ENCODE results near the gene RAB11A.
A peak's percentile ranks its signal among the peaks of the same experiment; 100 is the strongest.

Gene RAB11A

GRCh38 chr15:65887565-65887964 is 18.3 kb downstream of the RAB11A start:
- DNase-seq = no peak

GRCh38 chr15:65888981-65889380 is 19.7 kb downstream of the RAB11A start:
- DNase-seq = no peak

- DNase-seq = no peak
Observed at GRCh38 chr15:65893060-65893459, 23.8 kb downstream of the RAB11A start.

- DNase-seq = no peak
Observed at GRCh38 chr15:65896236-65896635, 26.9 kb downstream of the RAB11A start.

DNA sequence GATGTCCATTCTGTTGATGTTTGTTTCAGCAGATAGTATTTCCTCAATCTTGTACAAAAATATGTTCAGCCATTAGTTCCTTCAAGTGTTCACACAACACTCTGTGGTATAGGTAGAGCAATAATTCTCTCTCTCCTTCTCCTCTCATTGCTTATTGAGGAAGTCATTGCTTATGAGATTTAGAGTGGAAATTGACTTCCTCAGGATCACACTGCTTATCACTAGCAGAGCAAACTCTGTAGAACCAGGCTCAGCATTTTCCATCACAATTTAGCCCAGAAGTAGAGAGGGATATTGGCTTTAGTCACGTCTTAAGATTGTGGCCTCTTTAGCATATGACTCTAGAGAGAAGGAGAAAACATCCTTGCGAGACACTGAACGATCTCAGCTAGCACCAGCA is 31.2 kb downstream of the RAB11A start:
- no peak for DNase-seq

DNA sequence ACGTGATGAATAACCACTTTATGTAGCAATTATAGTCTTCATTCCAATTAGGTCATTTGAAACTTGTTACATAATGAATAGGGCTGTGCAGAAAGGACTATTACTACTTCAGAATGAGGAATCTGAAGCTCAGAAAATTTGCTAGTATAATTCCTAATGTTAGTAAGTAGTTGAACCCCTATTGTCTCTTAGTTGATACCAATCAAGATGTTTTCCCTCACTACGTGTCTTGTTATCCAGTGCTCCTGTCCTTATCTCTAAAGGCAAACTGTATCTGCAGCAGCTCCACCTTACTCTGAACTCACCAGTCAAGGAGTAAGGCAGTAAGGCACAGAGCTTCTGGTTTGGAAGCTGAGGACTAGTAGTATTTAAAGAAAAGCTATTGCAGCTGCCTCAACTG is 32.0 kb downstream of the RAB11A start:
- no peak for DNase-seq

- DNase-seq = no peak
Observed at GRCh38 chr15:65901836-65902235, 32.5 kb downstream of the RAB11A start.

DNA sequence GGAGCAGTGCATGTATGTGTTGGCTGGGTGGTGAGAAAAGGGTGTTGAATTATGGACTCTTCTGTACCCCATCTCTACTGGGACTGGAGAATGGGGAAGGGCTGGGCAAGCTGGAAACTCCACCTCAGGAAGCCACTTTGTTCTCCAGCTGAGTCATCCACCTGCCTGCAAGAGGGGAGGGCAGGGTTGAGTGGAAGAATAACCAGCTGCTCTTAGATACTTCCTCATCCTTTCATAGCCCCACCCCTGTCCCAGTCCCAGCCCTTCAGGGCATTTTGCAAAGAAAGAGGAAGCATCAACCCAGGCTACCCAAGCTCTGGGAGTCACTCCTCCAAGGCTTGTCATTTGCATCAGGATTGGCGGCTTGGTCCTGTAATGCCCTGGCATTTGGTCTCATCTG is 33.1 kb downstream of the RAB11A start:
- no peak for DNase-seq

- DNase-seq = no peak
Observed at GRCh38 chr15:65903296-65904073, 34.2 kb downstream of the RAB11A start.

DNA sequence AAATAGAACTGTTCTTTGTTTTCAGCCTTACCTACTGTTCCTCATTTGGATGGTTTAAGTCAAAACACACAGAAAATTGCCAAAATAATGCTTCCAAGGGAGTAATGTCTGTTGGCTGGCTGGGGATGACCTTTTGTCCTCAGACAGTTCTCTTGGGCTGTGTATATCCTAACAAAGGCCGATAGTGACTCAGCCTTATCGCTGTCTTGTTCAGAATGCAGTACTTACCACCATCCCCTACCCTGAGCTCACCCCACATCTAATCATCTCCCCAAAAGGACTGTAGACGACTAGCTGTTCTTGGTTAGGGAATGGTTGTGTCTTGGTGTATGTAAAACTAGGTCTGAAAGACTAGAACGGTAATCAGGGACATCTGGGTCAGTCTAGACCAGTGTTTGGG is 35.0 kb downstream of the RAB11A start:
- no peak for DNase-seq

DNA sequence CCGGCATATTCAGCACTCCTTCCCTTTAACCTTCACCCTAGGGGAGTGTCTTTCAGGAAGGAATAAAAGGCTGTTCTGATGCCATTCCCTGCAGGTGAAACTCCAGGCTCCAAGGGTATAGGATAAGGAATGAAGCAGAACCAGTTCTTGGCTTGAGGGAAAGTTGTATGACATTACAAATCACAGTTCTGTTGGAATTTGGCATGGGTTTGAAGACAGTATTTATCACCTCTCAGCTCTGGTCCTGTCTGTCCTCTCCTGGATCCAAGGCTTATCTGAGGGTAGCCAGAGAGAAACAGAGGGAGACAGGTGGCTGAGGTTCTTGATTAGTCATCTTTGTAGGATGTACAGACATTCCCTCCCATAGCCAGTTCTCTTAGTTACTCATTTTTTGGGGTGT is 37.1 kb downstream of the RAB11A start:
- DNase-seq = no peak

DNA sequence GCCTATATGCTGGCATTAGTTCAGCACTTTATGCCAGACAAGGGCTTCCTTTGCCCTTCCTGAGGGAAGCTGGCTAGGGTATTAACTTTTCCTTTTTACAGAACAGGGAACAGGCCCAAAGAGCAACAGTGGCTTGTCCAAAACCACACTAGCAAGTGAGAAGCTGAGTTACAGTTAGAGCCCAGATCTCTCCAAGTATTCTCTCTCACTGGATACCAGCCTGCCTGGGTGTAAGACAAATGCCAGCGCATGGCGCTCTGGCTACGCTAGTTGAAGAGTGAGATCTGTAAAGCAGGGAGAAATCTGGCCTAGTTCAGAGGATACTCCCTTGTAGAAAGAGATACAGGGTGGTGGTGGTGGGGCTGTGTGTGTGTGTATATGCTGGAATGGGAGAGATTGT is 38.4 kb downstream of the RAB11A start:
- no peak for DNase-seq

DNA sequence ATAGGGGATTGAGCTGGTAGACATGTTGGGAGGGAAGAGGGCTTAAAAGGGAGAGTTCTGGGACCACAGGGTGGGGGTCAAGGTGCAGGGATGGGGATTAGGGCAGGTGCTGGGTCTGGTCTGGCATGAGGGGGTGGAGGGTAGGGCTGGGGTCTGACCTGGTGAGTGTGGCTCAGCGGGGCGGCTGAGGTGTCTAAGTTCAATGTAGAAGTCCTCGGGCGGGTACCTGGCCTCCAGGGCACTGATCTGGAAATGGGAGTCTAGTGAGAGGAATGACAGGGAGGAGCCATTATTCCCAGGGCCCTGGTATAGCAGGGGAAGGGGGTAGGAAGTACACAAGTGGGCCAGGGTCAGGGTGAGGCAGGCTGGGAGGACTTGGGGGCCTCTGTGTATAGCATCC is 39.6 kb downstream of the RAB11A start:
- no peak for DNase-seq

DNA sequence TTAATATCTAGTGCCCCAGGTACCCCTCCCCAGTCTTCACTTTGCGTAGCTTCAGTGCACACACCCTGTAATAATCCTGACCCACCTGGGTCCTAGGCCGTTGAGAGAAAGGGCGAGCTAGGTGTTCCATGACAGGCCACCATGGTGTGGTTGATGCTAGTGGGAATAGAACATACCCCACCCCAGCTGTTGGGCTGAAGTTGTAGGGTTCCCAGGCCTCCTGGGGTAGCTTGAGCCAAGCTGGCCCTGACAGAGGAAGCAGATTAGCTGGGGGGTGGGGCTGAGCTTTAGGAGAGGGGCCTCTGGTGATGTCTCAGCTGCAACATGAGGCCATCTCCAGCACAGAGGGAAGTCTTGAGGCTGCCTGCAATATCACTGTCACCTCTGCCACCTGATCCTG is 40.5 kb downstream of the RAB11A start:
- DNase-seq = no peak

DNA sequence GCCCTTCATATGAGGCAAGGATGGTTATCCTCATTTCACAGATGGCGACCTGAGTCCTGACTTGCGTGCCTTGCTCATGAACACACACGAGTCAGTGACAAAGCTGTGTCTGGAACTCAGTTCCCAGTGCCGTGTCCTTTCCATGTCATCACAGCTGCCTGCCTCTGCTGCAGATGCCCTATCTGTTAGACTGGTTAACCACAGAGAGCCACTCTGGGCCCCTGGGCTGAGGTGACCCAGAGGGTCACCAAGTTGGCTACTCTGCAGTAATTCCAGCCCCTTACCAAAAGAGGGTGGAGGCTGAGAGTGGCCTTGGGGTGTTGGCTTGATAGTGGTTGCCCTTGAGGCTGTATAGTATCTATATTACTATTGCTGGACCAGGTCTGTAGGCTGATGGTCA is 41.0 kb downstream of the RAB11A start:
- DNase-seq = no peak

DNA sequence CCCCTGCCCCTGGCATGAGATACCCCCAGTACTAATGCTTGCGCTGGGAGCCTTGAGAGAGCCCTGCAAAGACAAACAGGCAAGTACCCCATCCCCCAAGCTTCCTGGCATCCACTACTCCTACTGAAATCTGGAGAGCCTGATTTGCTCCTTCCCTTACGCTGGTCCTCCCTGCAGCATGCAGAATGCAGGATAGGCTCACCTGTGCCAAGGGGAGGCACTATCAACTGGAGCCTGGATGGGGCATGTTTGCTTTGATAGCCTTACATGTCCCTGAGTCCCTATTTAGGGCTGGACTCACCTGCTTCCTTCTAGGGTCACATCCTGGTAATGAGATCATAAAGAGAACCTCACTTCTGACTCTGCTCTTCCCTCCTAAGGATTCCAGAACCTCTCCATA is 42.9 kb downstream of the RAB11A start:
- DNase-seq = no peak

DNA sequence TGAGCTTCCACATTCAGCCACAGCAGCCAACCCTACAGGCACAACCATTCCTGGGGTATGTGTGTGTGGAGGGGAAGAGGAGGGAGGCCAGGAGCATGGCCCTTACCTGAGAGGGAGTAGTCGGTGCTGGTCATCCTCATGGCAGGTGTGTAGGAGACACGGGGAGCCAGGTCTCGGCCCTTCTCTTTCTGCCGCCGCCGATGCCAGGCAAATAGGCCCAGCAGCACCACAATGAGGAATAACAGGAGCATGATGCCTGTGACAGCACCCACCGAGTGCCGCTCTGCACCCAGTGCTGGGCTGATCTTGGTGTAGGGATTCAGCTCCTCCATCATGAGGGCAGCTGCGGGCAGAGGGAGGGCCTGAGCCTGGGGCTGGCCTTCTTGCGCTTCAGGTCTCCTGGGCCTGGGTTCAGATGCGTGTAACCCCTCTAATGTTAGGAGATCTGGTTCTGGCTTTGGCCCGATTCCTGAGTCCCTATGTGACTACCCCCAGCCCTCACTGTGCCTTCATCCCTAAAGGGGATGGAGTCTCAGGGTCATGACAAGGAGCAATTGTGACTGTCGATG is 44.4 kb downstream of the RAB11A start:
- DNase-seq = peak; percentile 1

- DNase-seq = peak; percentile 59
Observed at GRCh38 chr15:65914386-65914785, 45.1 kb downstream of the RAB11A start.

GRCh38 chr15:65914981-65915925 is 46.0 kb downstream of the RAB11A start:
- no peak for DNase-seq

DNA sequence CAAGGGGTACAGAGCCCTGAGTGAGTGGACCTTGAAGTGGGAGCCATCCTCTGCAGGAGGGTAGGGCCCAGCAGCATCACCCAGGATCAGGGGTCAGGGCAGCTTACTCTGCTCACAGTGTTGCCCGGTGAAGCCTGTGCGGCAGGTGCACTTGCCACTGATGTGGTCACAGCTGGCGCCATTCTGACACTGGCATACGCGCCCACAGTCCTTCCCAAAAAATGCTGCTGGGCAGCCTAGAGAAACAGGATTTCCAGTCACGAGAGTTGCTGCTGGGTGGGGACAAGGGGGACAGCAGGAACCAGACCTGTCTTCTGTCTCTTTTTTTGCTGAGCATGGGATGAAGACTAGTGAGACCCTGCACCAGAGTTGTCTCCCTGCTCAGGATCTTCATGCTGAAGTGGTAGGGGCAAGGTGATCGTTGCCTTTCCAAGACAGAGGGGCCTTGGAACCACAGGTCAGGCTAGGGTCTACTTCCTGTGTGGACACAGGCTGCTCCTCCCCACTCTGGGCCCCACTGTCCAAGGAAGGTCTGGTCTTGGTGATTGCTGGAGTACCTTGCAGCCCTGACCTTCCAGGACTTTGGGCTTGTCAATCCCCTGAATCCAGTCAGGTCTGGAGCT is 46.9 kb downstream of the RAB11A start:
- no peak for DNase-seq

DNA sequence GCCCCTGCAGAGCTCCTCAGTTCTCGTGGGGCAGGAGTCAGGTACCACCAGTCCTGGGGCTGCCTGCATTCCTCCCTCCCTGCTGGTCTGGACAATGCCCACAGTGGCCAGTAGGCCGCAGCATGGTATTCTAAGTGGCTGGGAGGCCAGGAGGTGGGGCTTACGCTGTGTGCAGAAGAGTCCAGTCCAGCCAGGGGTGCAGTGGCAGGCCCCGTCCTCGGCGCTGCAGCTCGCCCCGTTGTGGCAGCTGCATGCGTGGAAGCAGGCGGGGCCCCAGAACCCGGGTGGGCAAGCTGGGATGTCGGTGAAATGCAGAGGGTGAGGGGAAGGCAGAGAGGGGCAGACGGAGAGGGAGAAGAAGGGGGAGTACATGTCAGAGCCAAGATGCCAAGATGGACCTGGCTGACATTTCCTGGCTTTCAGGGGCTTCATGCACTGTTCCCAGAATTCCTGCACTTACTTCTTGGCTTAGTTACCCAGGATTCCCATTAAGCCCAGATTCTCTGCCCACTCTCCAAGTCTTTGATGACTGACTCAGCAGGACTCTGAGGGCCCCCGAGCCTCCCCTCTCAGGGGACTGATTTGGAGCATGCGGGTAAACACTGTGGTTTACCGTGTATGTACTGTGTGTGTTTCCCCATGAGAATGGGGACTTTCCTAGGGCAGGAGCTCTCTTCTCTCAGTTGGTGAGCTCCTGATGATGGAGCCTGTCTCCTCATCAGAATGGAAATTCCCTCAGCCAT is 47.5 kb downstream of the RAB11A start:
- peak; percentile 69 for DNase-seq

- no peak for DNase-seq
Observed at GRCh38 chr15:65917407-65917756, 48.1 kb downstream of the RAB11A start.

DNA sequence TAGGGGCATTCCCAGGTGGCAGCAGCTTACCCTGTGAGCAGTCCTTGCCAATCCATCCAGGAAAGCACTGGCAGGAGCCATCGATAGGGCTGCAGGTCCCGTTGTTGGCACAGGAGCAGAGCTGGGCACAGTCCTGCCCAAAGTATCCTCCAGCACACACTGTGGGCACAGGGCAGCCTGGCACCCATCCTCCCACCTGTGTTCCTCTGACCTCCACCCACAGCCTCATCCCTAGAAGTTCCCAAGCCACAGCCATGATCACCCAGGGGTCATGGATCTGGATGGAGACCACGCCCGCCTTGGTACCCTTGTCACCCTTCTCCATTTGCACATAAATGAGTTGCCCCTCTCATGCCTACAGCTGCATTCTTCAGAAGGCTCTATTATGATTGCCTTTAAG is 48.6 kb downstream of the RAB11A start:
- DNase-seq = no peak

All from right hindlimb (tissue), 1 donor.